SK-N-MC (cell line): ENCODE data around the gene STBD1.

Experiments
- EZH2 ChIP-seq: fragments of 200-600 bp; sonication (generic); IDR thresholded peaks from one replicate; pipeline ENCODE4 v1.6.1; 2017; ENCODE audit warnings: antibody characterized with exemption
- POLR2AphosphoS5 ChIP-seq: IDR thresholded peaks from 2 replicates; pipeline ENCODE4 v1.6.1; 2012; ENCODE audit warnings: mild to moderate bottlenecking, low read depth, low read length, borderline replicate concordance

DNA sequence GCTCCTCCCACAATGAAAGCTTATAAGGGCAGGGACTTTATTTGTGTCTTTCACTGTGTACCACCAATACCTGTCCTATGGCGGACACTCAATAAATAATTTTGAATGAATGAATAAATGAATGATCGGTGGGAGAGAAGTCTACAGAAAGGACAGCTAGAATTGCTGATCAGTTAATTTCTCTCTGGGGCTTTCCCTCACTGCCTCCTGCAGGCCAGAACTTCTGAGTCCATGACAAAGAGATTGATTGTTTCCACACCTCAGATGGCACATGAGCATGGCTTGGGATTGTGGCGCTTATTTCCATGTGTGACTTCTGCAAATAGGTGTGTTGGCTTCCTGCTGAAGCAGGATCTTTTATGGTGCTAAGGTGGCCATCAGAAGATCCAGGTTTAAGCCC is 48.7 kb upstream of the STBD1 start:
- TF ChIP-seq EZH2 (no peak), POLR2AphosphoS5 (no peak)
